ENCODE measurements around the gene MEIS2.

The MEIS2 gene

GRCh38 chr15:36933255-36933990 is 166.9 kb downstream of the MEIS2 start:
- no peak for TF ChIP-seq CTCF (IDR thresholded peaks at IDR 0.05; ENCODE audit: low read depth, low read length)
- no peak for TF ChIP-seq POLR2A (IDR thresholded peaks at IDR 0.05; ENCODE audit: extremely low read depth, insufficient read length)
- no peak for TF ChIP-seq MYC (IDR thresholded peaks at IDR 0.05; ENCODE audit: low read depth, low read length)
- TF ChIP-seq, protein P1, sequence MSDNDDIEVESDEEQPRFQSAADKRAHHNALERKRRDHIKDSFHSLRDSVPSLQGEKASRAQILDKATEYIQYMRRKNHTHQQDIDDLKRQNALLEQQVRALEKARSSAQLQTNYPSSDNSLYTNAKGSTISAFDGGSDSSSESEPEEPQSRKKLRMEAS (IDR thresholded peaks at IDR 0.05; ENCODE audit: low read depth, low read length): no peak
- DNase-seq (ENCODE audit: low read depth): no peak
- no peak overlapping the region for H3K4me3 ChIP-seq (ENCODE audit: low read depth, low read length)

DNA sequence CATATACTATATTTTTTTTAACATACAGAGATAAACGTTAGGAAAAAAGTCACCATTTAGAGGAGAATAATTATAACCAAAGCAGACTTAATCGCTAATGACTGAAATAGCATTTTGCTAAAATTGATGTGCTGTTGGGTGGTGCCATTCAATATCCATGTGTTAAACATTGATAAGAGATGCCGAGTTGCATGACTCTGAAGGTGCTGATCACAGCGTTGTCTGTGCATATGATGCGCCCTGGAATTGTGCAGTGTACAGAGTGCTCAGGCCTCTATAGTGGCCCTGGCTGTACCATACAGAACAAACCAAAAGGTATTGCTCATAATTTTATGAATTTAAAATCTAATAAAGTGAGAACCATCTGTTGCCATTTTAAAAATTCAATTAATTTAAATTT is 168.3 kb downstream of the MEIS2 start:
- TF ChIP-seq, protein P1 (IDR thresholded peaks at IDR 0.05; ENCODE audit: low read depth, low read length): no peak
- TF ChIP-seq MYC (IDR thresholded peaks at IDR 0.05; ENCODE audit: low read depth, low read length) (no peak), CTCF (IDR thresholded peaks at IDR 0.05; ENCODE audit: low read depth, low read length) (no peak), POLR2A (IDR thresholded peaks at IDR 0.05; ENCODE audit: extremely low read depth, insufficient read length) (no peak)
- H3K4me3 ChIP-seq (ENCODE audit: low read depth, low read length): no peak overlapping the region
- no peak for DNase-seq (ENCODE audit: low read depth)

GRCh38 chr15:36931434-36931833 is 168.9 kb downstream of the MEIS2 start:
- H3K4me3 ChIP-seq (ENCODE audit: low read depth, low read length): no peak overlapping the region
- no peak for TF ChIP-seq POLR2A (IDR thresholded peaks at IDR 0.05; ENCODE audit: extremely low read depth, insufficient read length)
- no peak for DNase-seq (ENCODE audit: low read depth)

- no peak for DNase-seq (ENCODE audit: low read depth)
- TF ChIP-seq, protein P1 (IDR thresholded peaks at IDR 0.05; ENCODE audit: low read depth, low read length): no peak
- no peak for TF ChIP-seq CTCF (IDR thresholded peaks at IDR 0.05; ENCODE audit: low read depth, low read length)
- no peak for TF ChIP-seq POLR2A (IDR thresholded peaks at IDR 0.05; ENCODE audit: extremely low read depth, insufficient read length)
- TF ChIP-seq MYC (IDR thresholded peaks at IDR 0.05; ENCODE audit: low read depth, low read length): no peak
- no peak overlapping the region for H3K4me3 ChIP-seq (ENCODE audit: low read depth, low read length)
Measured at GRCh38 chr15:36926427-36926825, 173.9 kb downstream of the MEIS2 start.

DNA sequence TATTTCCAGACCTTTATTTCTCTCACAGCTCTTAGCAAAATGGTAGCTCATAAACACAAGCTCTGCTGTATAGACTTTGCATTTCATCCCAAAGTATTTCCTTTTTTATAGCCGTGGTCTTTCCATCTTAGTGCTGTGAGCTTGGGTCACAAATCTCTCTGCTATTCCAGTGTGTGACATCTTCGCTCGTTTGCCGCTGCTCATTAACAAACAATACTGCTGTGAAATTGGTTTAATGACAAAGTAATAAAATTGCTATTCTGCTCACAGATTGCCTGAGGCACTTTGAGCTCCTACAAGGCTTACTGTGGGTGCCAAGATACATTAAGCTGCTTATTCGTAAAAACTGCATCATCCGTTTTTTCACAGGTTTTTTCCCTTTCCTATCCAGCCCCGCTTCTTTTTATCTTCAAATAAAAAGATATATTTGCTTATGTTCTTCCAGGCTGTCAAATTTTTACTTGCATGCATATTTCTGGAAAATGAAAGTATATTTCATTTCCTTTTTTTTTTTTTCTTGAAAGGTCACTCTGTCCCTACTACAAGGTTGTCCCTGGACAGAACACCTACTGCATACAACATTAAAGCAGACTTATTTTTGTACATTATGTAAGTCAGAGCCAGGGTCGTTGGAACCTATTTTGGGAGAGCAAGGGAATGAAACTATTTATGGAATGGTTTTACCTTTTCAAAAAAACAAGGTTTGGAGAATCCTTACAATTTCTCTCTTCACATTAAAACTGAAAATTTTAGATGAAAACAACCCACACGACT is 174.5 kb downstream of the MEIS2 start:
- DNase-seq (ENCODE audit: low read depth): no peak
- H3K4me3 ChIP-seq (ENCODE audit: low read depth, low read length): no peak overlapping the region
- TF ChIP-seq POLR2A (IDR thresholded peaks at IDR 0.05; ENCODE audit: extremely low read depth, insufficient read length): no peak
- no peak for TF ChIP-seq CTCF (IDR thresholded peaks at IDR 0.05; ENCODE audit: low read depth, low read length)
- TF ChIP-seq, protein P1 (IDR thresholded peaks at IDR 0.05; ENCODE audit: low read depth, low read length): no peak
- TF ChIP-seq MYC (IDR thresholded peaks at IDR 0.05; ENCODE audit: low read depth, low read length): no peak

- DNase-seq (ENCODE audit: low read depth): no peak
- no peak for TF ChIP-seq CTCF (IDR thresholded peaks at IDR 0.05; ENCODE audit: low read depth, low read length)
- TF ChIP-seq, protein P1 (IDR thresholded peaks at IDR 0.05; ENCODE audit: low read depth, low read length): no peak
- TF ChIP-seq POLR2A (IDR thresholded peaks at IDR 0.05; ENCODE audit: extremely low read depth, insufficient read length): no peak
- no peak for TF ChIP-seq MYC (IDR thresholded peaks at IDR 0.05; ENCODE audit: low read depth, low read length)
Measured at GRCh38 chr15:36925049-36925448, 175.3 kb downstream of the MEIS2 start.

More at GRCh38 chr15:36925049-36925448, 175.3 kb downstream of the MEIS2 start:
- H3K4me3 ChIP-seq (ENCODE audit: low read depth, low read length): no peak overlapping the region

Data from NB4 (cell line).